Peyer's patch (tissue), 4 donors: ENCODE results near the gene ZNF417.

ENCODE experiments used
- CTCF ChIP-seq, 6 experiments: fragments of 450-650 bp in 4 of 6; fragments of 200-600 bp in 2 of 6; sonication (generic) in 1 of 6; IDR thresholded peaks; one replicate each; pipeline ENCODE4 v1.5.1; 2017 to 2019; ENCODE audit warnings: antibody characterized with exemption in 6 of 6, mild to moderate bottlenecking in 3 of 6, moderate library complexity in 1 of 6
- POLR2A ChIP-seq, 2 donors: fragments of 450-650 bp; IDR thresholded peaks; one replicate each; pipeline ENCODE4 v1.5.1; 2017; ENCODE audit warnings: antibody characterized with exemption in 2 of 2, mild to moderate bottlenecking in 2 of 2, moderate library complexity in 2 of 2

GRCh38 chr19:57907394-57907793, 9.0 kb downstream of the ZNF417 start:
- no peak for TF ChIP-seq CTCF (IDR thresholded peaks at IDR 0.05)
- no peak for TF ChIP-seq POLR2A (IDR thresholded peaks at IDR 0.05)
